H9 (cell line): Measurements from ENCODE around the gene WFS1. TPM values are rescaled to one million over a fixed set of nuclear protein-coding genes. Genes with fewer than 3 reads are reported as not detected.
A peak's percentile ranks its signal among the peaks of the same experiment; 100 is the strongest.

Experiments
- DNase-seq: peaks from one replicate; pipeline ENCODE4 v3.0.0-alpha.2; 2017
- H2AFZ ChIP-seq: one replicate; pipeline ENCODE4 v1.6.1; 2013; ENCODE audit warnings: mild to moderate bottlenecking, low read length, control low read depth, moderate library complexity
- H2AK5ac ChIP-seq: 2 replicates; pipeline ENCODE4 v1.6.1; 2013; ENCODE audit warnings: low read length, control low read depth, mixed read lengths; ENCODE audit not compliant: insufficient read length
- H2BK120ac ChIP-seq: one replicate; pipeline ENCODE4 v1.6.1; 2013; ENCODE audit warnings: low read depth, mild to moderate bottlenecking, low read length, control low read depth, inconsistent platforms; ENCODE audit not compliant: poor library complexity, severe bottlenecking
- H2BK12ac ChIP-seq: 2 replicates; pipeline ENCODE4 v1.6.1; 2013; ENCODE audit warnings: low read length, control low read depth, mixed read lengths, low read depth; ENCODE audit not compliant: insufficient read length
- H2BK15ac ChIP-seq: 2 replicates; pipeline ENCODE4 v1.6.1; 2013; ENCODE audit warnings: low read depth, low read length, control low read depth
- H2BK20ac ChIP-seq: one replicate; pipeline ENCODE4 v1.6.1; 2013; ENCODE audit warnings: low read depth, mild to moderate bottlenecking, low read length, control low read depth, inconsistent platforms; ENCODE audit not compliant: poor library complexity, severe bottlenecking
- H2BK5ac ChIP-seq: 2 replicates; pipeline ENCODE4 v1.6.1; 2013; ENCODE audit warnings: low read length, control low read depth, mixed read lengths; ENCODE audit not compliant: insufficient read length
- H3K14ac ChIP-seq: 2 replicates; pipeline ENCODE4 v1.6.1; 2013; ENCODE audit warnings: low read length, control low read depth; ENCODE audit not compliant: insufficient read depth
- H3K18ac ChIP-seq: 2 replicates; pipeline ENCODE4 v1.6.1; 2013; ENCODE audit warnings: low read depth, mild to moderate bottlenecking, mixed read lengths, low read length, control low read depth; ENCODE audit not compliant: insufficient read length
- H3K23ac ChIP-seq: 2 replicates; pipeline ENCODE4 v1.6.1; 2013; ENCODE audit warnings: low read length, control low read depth, mixed read lengths, low read depth; ENCODE audit not compliant: insufficient read length
- H3K23me2 ChIP-seq: 2 replicates; pipeline ENCODE4 v1.6.1; 2013; ENCODE audit warnings: low read depth, mild to moderate bottlenecking, mixed read lengths, low read length, control low read depth; ENCODE audit not compliant: insufficient read length, poor library complexity, severe bottlenecking
- H3K27ac ChIP-seq: 2 replicates; pipeline ENCODE4 v1.5.1; 2013; ENCODE audit warnings: low read length, control low read depth, mixed read lengths, low read depth; ENCODE audit not compliant: insufficient read length
- H3K27me3 ChIP-seq: 2 replicates; pipeline ENCODE4 v1.6.1; 2013; ENCODE audit warnings: low read length, control low read depth, inconsistent platforms; ENCODE audit not compliant: insufficient read depth
- H3K4ac ChIP-seq: 2 replicates; pipeline ENCODE4 v1.6.1; 2013; ENCODE audit warnings: low read depth, mild to moderate bottlenecking, control low read depth, inconsistent platforms, low read length, moderate library complexity
- H3K4me1 ChIP-seq: 2 replicates; pipeline ENCODE4 v1.6.1; 2013; ENCODE audit warnings: low read length, control low read depth, inconsistent platforms; ENCODE audit not compliant: insufficient read depth
- H3K4me2 ChIP-seq: 2 replicates; pipeline ENCODE4 v1.6.1; 2013; ENCODE audit warnings: low read length, control low read depth, mixed read lengths; ENCODE audit not compliant: insufficient read length, insufficient read depth
- H3K56ac ChIP-seq: 2 replicates; pipeline ENCODE4 v1.6.1; 2013; ENCODE audit warnings: low read depth, mild to moderate bottlenecking, mixed read lengths, low read length, control low read depth; ENCODE audit not compliant: insufficient read length
- H3K79me1 ChIP-seq: 2 replicates; pipeline ENCODE4 v1.6.1; 2013; ENCODE audit warnings: low read depth, mild to moderate bottlenecking, moderate library complexity, low read length, control low read depth, inconsistent platforms; ENCODE audit not compliant: insufficient read depth, poor library complexity, severe bottlenecking
- H3K79me2 ChIP-seq: 2 replicates; pipeline ENCODE4 v1.6.1; 2013; ENCODE audit warnings: low read length, control low read depth, inconsistent platforms; ENCODE audit not compliant: insufficient read depth
- H3K9ac ChIP-seq: 2 replicates; pipeline ENCODE4 v1.6.1; 2013; ENCODE audit warnings: low read length, control low read depth, mixed read lengths; ENCODE audit not compliant: insufficient read length; ENCODE audit errors: extremely low read depth
- H3K9me3 ChIP-seq: one replicate; pipeline ENCODE4 v1.6.1; 2013; ENCODE audit warnings: low read depth, low read length, inconsistent platforms; ENCODE audit not compliant: control insufficient read depth
- H3T11ph ChIP-seq: one replicate; pipeline ENCODE4 v1.6.1; 2013; ENCODE audit warnings: mild to moderate bottlenecking, low read length, control low read depth, inconsistent platforms
- H4K20me1 ChIP-seq: one replicate; pipeline ENCODE4 v1.6.1; 2013; ENCODE audit not compliant: control insufficient read depth, insufficient read length, insufficient read depth
- H4K5ac ChIP-seq: 2 replicates; pipeline ENCODE4 v1.6.1; 2013; ENCODE audit warnings: low read depth, mild to moderate bottlenecking, mixed read lengths, low read length, control low read depth; ENCODE audit not compliant: insufficient read length
- H4K8ac ChIP-seq: replicated peaks from 2 replicates; pipeline ENCODE4 v1.6.1; 2013; ENCODE audit warnings: low read length, control low read depth, mixed read lengths, low read depth; ENCODE audit not compliant: insufficient read length
- H4K91ac ChIP-seq: 2 replicates; pipeline ENCODE4 v1.6.1; 2013; ENCODE audit warnings: low read depth, mild to moderate bottlenecking, moderate library complexity, mixed read lengths, low read length, control low read depth; ENCODE audit not compliant: insufficient read length
- H3K27ac Mint-ChIP-seq, 3 experiments: 2 replicates in 2 of 3; 3 replicates in 1 of 3; pipeline ENCODE4 v1.8.0; 2020 to 2021; ENCODE audit warnings: mixed read lengths in 3 of 3, mild to moderate bottlenecking in 1 of 3, moderate library complexity in 1 of 3
- H3K27me3 Mint-ChIP-seq: 2 replicates; pipeline ENCODE4 v1.8.0; 2021; ENCODE audit warnings: low read depth, mild to moderate bottlenecking, moderate library complexity, mixed read lengths
- H3K36me3 Mint-ChIP-seq, 3 experiments: 2 replicates in 2 of 3; 3 replicates in 1 of 3; pipeline ENCODE4 v1.8.0; 2020 to 2021; ENCODE audit warnings: low read depth in 3 of 3, mixed read lengths in 3 of 3; ENCODE audit not compliant: insufficient read depth in 1 of 3
- H3K4me1 Mint-ChIP-seq, 2 experiments: 2 replicates each; pipeline ENCODE4 v1.8.0; 2020; ENCODE audit warnings: mixed read lengths in 2 of 2
- H3K4me3 Mint-ChIP-seq, 2 experiments: 2 replicates in 1 of 2; 3 replicates in 1 of 2; pipeline ENCODE4 v1.8.0; 2020 to 2021; ENCODE audit warnings: mild to moderate bottlenecking in 2 of 2, mixed read lengths in 2 of 2, moderate library complexity in 1 of 2
- H3K9me3 Mint-ChIP-seq, 2 experiments: 2 replicates in 1 of 2; 3 replicates in 1 of 2; pipeline ENCODE4 v1.8.0; 2020; ENCODE audit warnings: mild to moderate bottlenecking in 2 of 2, mixed read lengths in 2 of 2, moderate library complexity in 1 of 2
- WGBS: extraction: QIAGEN DNeasy Blood & Tissue Kit; methylation state at CpG from one replicate; pipeline ENCODE4 v1.1.7; 2013; ENCODE audit warnings: missing lambda C conversion rate, low lambda C conversion rate, mixed read lengths; ENCODE audit not compliant: insufficient read length; ENCODE audit errors: extremely low coverage; 5-methylcytosine and 5-hydroxymethylcytosine counted together
- total RNA-seq: library from RNA; stranded (reverse); gene quantifications from 2 replicates; pipeline ENCODE4 v1.2.1, GENCODE V29; 2021
- TF ChIP-seq, protein P1 (sequence below): fragments of 200-600 bp; sonication (generic); conservative IDR thresholded peaks from 3 replicates; pipeline ENCODE4 v1.8.0; 2021; ENCODE audit warnings: antibody characterized with exemption, mild to moderate bottlenecking

WFS1 gene
- total RNA-seq, 1 experiment from 2014 or later, result 18.9 TPM

DNA sequence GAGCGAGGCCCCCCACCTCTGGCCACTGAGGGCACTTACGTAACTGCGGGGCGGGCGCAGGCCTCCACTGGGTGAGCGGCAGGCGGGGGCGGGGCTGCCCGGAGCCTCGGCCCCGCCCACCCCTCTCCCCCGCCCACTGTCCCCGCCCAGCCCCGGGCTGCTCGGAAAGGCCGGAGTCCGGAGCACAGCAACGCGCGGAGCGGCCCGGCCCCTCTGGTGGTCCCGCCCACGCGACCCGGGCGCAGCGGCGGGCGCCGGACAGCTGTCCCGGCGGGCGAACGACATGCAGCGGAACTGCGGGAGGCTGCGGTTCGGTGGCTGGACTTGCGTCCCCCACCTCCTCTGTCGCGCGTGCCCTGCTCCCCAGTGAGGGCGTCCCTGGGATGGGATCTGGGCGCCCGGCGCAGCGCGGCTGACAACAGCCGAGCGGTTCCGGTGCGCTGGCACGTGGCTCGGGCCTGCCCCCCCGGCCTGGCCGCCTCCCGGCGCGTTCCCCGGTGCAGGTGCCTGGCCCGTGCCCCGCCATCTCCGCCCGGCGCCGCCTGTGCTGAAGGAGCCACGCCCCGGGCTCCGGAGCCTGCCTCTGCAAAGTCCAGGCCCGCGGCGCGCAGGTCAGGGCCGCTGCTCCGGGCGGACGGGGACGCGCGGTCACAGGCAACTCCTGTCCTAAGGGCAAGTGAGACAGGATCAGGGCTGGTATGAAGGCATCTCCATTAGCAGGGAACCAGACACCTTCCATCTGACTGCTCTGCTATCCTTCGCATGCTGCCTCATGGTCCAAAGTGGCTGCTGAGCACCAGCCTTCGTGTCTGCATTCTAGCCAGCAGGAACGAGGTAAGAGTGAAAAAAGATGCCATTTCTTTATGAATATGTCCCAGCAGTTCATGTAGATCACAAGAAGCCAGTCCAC, 47.5 kb upstream of the WFS1 start:
- peak; percentile 79 for DNase-seq
- H3K79me2 ChIP-seq, result no peaks in the 10 kb centered on the region
- no peak overlapping the region for H2BK5ac ChIP-seq
- no peak overlapping the region for H4K91ac ChIP-seq
- H2BK12ac ChIP-seq, result no peak overlapping the region
- H2AK5ac ChIP-seq, result no peak overlapping the region
- Mint-ChIP-seq H3K36me3 (no peaks in the 10 kb centered on the region), H3K4me3 (peak overlapping the region; percentile 82 to 87), H3K27me3 (peaks cover 50% of the 10 kb centered on the region), H3K4me1 (peaks cover 8 to 23% of the 10 kb centered on the region in 2 experiments; a peak in 3 of 4 replicates), H3K9me3 (peaks cover 0 to 3% of the 10 kb centered on the region in 2 experiments; a peak in 2 of 5 replicates), H3K27ac (no peak overlapping the region)
- WGBS, result no CpG with 5 or more reads among the region's 84 CpGs
- H3K56ac ChIP-seq, result no peak overlapping the region
- H3K23me2 ChIP-seq, result no peaks in the 10 kb centered on the region
- H3K9me3 ChIP-seq, result no peaks in the 10 kb centered on the region
- H3K4me2 ChIP-seq, result peak overlapping the region; percentile 76
- H3K18ac ChIP-seq, result no peak overlapping the region
- no peak overlapping the region for H2AFZ ChIP-seq
- H4K8ac ChIP-seq, result no peak overlapping the region
- H4K20me1 ChIP-seq, result no peaks in the 10 kb centered on the region
- no peak overlapping the region for H3K23ac ChIP-seq
- H3K79me1 ChIP-seq, result no peaks in the 10 kb centered on the region
- no peak overlapping the region for H3T11ph ChIP-seq
- H2BK120ac ChIP-seq, result no peak overlapping the region
- H4K5ac ChIP-seq, result no peak overlapping the region
- peaks cover 3% of the 10 kb centered on the region; the same call in 1 of the 2 replicates for H3K27me3 ChIP-seq
- no peak overlapping the region for H3K14ac ChIP-seq
- H3K4me1 ChIP-seq, result no peaks in the 10 kb centered on the region
- H3K9ac ChIP-seq, result no peak overlapping the region
- H3K27ac ChIP-seq, result no peak overlapping the region
- no peak overlapping the region for H2BK20ac ChIP-seq
- H3K4ac ChIP-seq, result no peak overlapping the region
- no peak overlapping the region for H2BK15ac ChIP-seq
- TF ChIP-seq, protein P1, sequence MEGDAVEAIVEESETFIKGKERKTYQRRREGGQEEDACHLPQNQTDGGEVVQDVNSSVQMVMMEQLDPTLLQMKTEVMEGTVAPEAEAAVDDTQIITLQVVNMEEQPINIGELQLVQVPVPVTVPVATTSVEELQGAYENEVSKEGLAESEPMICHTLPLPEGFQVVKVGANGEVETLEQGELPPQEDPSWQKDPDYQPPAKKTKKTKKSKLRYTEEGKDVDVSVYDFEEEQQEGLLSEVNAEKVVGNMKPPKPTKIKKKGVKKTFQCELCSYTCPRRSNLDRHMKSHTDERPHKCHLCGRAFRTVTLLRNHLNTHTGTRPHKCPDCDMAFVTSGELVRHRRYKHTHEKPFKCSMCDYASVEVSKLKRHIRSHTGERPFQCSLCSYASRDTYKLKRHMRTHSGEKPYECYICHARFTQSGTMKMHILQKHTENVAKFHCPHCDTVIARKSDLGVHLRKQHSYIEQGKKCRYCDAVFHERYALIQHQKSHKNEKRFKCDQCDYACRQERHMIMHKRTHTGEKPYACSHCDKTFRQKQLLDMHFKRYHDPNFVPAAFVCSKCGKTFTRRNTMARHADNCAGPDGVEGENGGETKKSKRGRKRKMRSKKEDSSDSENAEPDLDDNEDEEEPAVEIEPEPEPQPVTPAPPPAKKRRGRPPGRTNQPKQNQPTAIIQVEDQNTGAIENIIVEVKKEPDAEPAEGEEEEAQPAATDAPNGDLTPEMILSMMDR, result no peak
